Fibroblast of skin of right quadriceps (primary cell): ENCODE results near the gene AKAP8L.

Experiments used
- DNase-seq: peaks from one replicate; pipeline ENCODE4 v3.0.0-alpha.2; 2013

AKAP8L gene

GRCh38 chr19:15418579-15419412, at the start of gene AKAP8L:
Gene AKAP8L, minus strand, starts transcription at chr19:15418988. Its CDS starts 65 bp downstream, at chr19:15418923.
- DNase-seq = peak; percentile 100

GRCh38 chr19:15467734-15468214, 49.0 kb upstream of the AKAP8L start:
- DNase-seq = no peak

GRCh38 chr19:15466851-15467733, 48.3 kb upstream of the AKAP8L start:
- DNase-seq = no peak

GRCh38 chr19:15464394-15465385, 45.9 kb upstream of the AKAP8L start, which contains the start of gene RASAL3:
Gene RASAL3, minus strand, starts transcription at chr19:15464544. Its CDS starts 186 bp downstream, at chr19:15464358.
- no peak for DNase-seq

- DNase-seq = no peak
Observed at GRCh38 chr19:15463861-15464371, 45.1 kb upstream of the AKAP8L start.

GRCh38 chr19:15461694-15462093, 42.9 kb upstream of the AKAP8L start:
- DNase-seq = no peak

- no peak for DNase-seq
Observed at GRCh38 chr19:15457701-15458484, 39.1 kb upstream of the AKAP8L start.

GRCh38 chr19:15456871-15457700, 38.3 kb upstream of the AKAP8L start:
- no peak for DNase-seq

- DNase-seq = no peak
Observed at GRCh38 chr19:15456441-15456840, 37.7 kb upstream of the AKAP8L start.

GRCh38 chr19:15455996-15456395, 37.2 kb upstream of the AKAP8L start:
- DNase-seq = no peak

GRCh38 chr19:15453906-15454860, 35.4 kb upstream of the AKAP8L start:
- DNase-seq = no peak

GRCh38 chr19:15453091-15453578, 34.3 kb upstream of the AKAP8L start:
- DNase-seq = no peak

GRCh38 chr19:15452111-15453047, 33.6 kb upstream of the AKAP8L start:
- peak; percentile 74 for DNase-seq

GRCh38 chr19:15450528-15450890, 31.7 kb upstream of the AKAP8L start:
- DNase-seq = no peak

- DNase-seq = peak; percentile 83
Observed at GRCh38 chr19:15449620-15450527, 31.1 kb upstream of the AKAP8L start, which contains the start of gene WIZ. Gene WIZ, minus strand, starts transcription at chr19:15449956. Its CDS starts 1,649 bp downstream, at chr19:15448307.
